ENCODE data around the gene ABCC8. TPM values are rescaled to one million over a fixed set of nuclear protein-coding genes. Genes with fewer than 3 reads are reported as not detected.

ABCC8 gene
- total RNA-seq, 1 experiment from 2014 or later: 7.3 TPM

GRCh38 chr11:17368551-17368950 lies 108.1 kb downstream of the ABCC8 start:
- ChIA-PET CTCF (no interaction called here), POLR2A (no interaction called here)
- Mint-ChIP-seq H3K4me3 (no peak overlapping the region), H3K4me1 (no peaks in the 10 kb centered on the region), H3K27ac (no peak overlapping the region), H3K9me3 (peaks cover 56% of the 10 kb centered on the region), H3K36me3 (peaks cover 57% of the 10 kb centered on the region), H3K27me3 (ENCODE audit: low read depth) (peaks cover 33% of the 10 kb centered on the region)
- no peak for ATAC-seq
- TF ChIP-seq SMAD3 (CRISPR knock-in tag; IDR thresholded peaks at IDR 0.05; ENCODE audit: borderline replicate concordance): no peak
- no peak for TF ChIP-seq ZNF423 (CRISPR knock-in tag; IDR thresholded peaks at IDR 0.05)
- TF ChIP-seq ATF3 (CRISPR knock-in tag; conservative IDR thresholded peaks at IDR 0.05): no peak
- TF ChIP-seq NFYB (CRISPR knock-in tag; conservative IDR thresholded peaks at IDR 0.05; ENCODE audit: low read depth): no peak
- no peak for TF ChIP-seq ZNF425 (CRISPR knock-in tag; conservative IDR thresholded peaks at IDR 0.05)
- TF ChIP-seq NFATC4 (CRISPR knock-in tag; IDR thresholded peaks at IDR 0.05): no peak
- TF ChIP-seq ARID4B (CRISPR knock-in tag; IDR thresholded peaks at IDR 0.05; ENCODE audit: borderline replicate concordance): no peak
- no peak for TF ChIP-seq FOXJ3 (CRISPR knock-in tag; IDR thresholded peaks at IDR 0.05; ENCODE audit: borderline replicate concordance)
- no peak for TF ChIP-seq AR (CRISPR knock-in tag; IDR thresholded peaks at IDR 0.05)
- no peak for TF ChIP-seq ZNF396 (CRISPR knock-in tag; IDR thresholded peaks at IDR 0.05; ENCODE audit: borderline replicate concordance)
- no peak for TF ChIP-seq CBFB (CRISPR knock-in tag; IDR thresholded peaks at IDR 0.05; ENCODE audit: low read depth)
- TF ChIP-seq PRDM15 (CRISPR knock-in tag; IDR thresholded peaks at IDR 0.05): no peak
- TF ChIP-seq PREB (CRISPR knock-in tag; IDR thresholded peaks at IDR 0.05; ENCODE audit: borderline replicate concordance): no peak
- TF ChIP-seq ZNF121 (CRISPR knock-in tag; IDR thresholded peaks at IDR 0.05): no peak
- no peak for TF ChIP-seq ZNF281 (CRISPR knock-in tag; IDR thresholded peaks at IDR 0.05)
- no peak for DNase-seq (ENCODE audit: low spot score)

All from WTC11 (cell line).